GM15510 (cell line): Measurements from ENCODE around the gene DXO.

Experiments used
- POLR2A ChIP-seq: IDR thresholded peaks from 3 replicates; pipeline ENCODE4 v1.6.1; 2011; ENCODE audit warnings: borderline replicate concordance; ENCODE audit not compliant: insufficient read length; ENCODE audit errors: extremely low read depth

DXO gene

DNA sequence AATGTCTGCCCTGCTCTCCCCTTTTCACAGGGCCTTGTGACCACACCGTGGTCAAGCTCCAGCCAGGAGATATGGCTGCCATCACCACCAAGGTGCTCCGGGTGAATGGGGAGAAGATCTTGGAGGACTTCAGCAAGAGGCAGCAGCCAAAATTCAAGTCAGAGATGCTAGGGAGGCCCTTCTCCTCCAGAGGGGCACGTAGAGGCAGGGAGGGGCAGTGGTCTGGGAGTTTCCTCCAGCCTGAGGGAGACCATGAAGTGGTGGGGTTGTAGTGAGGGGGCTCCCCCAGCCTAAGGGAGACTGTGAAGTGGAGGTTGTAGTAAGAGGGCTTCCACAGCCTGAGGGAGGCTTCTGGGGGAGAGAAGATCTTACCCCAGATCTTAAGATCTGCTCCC lies 4.0 kb downstream of the DXO start:
- no peak for TF ChIP-seq POLR2A

DNA sequence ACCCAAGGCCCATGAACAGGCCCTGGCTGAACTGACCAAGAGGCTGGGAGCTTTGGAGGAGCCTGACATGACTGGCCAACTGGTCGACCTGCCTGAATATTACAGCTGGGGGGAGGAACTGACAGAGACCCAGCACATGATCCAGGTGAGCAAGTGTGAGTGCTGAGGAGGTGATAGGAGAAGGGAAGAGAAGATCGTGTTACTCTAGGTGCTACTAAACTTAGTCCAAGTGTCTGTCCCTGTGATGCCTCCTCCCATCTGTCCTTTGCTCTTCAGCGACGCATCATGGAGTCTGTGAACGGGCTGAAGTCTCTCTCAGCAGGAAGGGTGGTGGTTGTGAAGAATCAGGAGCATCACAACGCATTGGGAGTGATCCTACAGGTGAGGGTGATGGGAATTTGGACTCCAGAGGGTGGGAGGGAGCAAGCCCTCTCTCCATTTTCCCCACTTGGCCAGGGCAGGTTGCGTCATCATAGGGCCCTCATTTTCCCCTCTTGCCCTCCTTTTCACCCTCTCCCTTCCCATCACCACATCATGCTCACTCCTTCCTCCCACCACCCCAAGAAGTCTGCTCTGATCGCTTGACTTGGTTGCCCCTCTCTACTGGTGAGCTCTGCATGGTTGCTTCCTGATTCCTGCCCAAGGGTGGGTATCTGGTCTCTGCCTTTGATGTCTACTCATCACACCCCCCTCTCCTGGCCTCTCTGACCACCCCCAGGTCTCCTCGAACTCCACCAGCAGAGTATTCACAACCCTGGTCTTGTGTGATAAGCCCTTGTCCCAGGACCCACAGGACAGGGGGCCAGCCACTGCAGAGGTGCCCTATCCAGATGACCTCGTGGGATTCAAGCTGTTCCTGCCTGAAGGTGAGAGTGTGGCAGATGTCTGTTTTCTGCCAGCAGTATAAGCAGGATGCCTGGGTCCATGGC lies 4.7 kb downstream of the DXO start:
- TF ChIP-seq POLR2A: no peak

GRCh38 chr6:31966506-31966905 lies 5.4 kb downstream of the DXO start:
- no peak for TF ChIP-seq POLR2A

- TF ChIP-seq POLR2A: no peak
Measured at GRCh38 chr6:31965700-31966099, 6.2 kb downstream of the DXO start.

DNA sequence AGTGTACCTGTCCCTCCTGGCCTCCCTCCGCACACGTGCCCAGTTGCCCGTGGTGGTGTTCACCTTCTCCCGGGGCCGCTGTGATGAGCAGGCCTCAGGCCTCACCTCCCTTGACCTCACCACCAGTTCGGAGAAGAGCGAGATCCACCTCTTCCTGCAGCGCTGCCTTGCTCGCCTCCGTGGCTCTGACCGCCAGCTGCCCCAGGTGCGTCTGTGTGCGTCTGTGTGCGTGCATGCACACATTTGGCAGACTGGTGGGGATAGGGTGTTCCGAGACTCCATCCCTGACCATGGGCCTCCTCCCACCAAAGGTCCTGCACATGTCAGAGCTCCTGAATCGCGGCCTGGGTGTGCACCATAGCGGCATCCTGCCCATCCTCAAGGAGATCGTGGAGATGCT lies 8.0 kb downstream of the DXO start:
- TF ChIP-seq POLR2A: no peak

DNA sequence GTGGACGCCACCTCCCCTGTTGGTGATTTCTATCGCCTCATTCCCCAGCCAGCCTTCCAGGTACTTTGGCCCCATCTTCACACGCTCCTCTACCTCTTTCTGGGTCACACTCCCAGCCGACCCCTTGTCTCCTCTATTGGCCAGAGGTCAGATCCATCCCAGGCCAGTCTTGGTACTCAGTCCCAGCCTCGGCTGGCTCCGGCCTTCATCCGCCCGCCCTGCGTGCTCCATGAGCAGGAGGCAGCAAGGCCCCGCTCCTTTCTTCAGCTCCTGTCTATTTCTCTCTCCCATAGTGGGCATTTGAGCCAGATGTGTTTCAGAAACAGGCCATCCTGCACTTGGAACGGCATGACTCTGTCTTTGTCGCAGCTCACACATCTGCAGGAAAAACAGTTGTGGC lies 10.3 kb downstream of the DXO start:
- TF ChIP-seq POLR2A: no peak

- peak; percentile 83 for TF ChIP-seq POLR2A
Measured at GRCh38 chr6:31958741-31959739, 12.9 kb downstream of the DXO start, which contains the start of the genes NELFE and SKIC2. Gene NELFE (minus strand): TSS chr6:31958971. CDS start chr6:31958446, 525 bp downstream. Gene SKIC2 (plus strand): TSS chr6:31959175. CDS start chr6:31959193, 18 bp downstream.

GRCh38 chr6:31958412-31958740 lies 13.6 kb downstream of the DXO start:
- TF ChIP-seq POLR2A: no peak

DNA sequence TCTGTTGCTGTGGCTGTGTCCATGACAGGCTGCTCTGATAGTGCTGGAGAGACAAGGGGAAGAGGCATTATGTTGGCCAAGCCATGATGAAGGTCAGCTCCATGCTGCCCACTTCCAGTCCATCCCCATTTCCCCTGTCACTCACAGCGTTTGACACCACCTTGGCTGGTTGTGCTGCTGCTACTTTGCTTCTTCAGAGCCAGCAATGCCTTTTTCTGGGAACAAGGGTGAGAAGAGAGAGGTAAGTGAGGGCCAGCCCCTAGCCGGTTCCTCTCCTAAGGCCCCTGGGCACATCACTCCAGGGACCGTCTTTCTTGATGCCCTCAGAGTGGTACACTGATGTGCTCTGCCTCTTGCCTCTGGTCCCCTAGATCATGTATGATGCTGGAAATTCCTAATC lies 15.1 kb downstream of the DXO start:
- TF ChIP-seq POLR2A: no peak

DNA sequence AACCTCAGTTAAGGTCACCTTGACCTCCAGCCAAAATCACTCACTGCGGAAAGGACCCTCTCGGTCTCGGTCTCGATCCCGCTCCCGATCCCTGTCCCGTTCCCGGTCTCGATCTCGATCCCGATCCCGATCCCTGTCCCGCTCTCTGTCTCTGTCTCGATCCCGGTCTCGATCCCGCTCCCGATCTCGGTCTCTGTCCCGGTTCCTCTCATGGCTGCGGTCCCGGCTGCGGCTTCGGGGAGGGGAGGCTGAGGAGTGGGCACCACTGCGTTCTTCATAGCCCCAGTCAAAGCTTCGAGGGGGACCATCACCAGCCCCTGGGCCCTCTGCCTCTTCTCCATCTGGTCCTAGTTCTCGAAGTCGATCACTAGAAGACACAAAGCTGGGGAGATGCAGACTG lies 17.4 kb downstream of the DXO start:
- TF ChIP-seq POLR2A: no peak

DNA sequence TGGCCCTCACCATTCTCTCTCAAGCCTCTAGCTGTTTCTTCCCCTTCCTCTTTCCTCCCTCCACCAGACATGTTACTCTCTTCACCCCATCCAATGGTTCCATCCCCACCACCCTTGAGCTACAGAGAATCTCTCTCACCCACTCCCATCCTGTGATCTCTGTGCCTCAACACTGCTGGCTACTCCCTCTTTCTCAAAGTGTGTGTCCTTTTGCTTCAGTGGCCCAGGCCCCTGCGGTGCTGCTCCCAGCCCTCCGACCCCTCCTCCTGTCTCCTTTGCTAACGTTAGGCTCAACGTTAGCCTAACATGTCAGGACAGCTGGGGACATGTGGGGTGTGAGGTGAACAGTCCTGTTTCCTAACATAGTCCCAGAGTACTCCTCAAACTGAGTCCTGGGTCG lies 19.0 kb downstream of the DXO start:
- TF ChIP-seq POLR2A: no peak

DNA sequence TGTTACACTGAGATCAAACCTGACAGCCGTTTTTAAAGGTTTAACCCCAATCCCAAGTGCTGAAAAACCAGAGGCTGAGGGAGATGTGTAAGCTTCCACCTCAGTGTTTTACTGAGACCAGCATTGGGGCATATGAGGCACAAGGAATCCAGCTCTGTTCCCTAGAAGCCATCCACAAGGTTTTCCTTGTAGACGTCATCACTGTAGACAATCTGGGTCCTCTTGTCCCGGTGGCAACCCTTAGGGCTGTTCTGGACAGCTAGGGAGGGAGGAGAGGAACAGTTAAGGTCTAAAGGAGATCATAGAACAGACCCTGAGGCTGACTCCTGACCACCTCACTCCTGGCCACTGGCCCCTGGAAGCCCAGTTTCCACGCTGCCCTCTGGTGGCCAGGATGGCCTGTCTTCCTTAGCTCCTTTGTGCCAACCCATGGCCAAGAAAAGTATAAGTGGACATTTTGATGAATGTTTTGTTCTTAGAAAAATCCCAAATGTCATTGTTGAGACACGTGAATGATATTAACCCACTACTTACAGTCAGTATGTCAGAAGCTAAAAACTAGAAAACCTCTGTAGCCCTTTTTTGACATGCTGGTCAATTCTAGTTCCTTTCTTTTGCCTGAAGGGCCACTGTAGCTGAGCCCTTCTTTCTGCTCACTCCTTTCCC lies 19.7 kb downstream of the DXO start:
- TF ChIP-seq POLR2A: no peak

DNA sequence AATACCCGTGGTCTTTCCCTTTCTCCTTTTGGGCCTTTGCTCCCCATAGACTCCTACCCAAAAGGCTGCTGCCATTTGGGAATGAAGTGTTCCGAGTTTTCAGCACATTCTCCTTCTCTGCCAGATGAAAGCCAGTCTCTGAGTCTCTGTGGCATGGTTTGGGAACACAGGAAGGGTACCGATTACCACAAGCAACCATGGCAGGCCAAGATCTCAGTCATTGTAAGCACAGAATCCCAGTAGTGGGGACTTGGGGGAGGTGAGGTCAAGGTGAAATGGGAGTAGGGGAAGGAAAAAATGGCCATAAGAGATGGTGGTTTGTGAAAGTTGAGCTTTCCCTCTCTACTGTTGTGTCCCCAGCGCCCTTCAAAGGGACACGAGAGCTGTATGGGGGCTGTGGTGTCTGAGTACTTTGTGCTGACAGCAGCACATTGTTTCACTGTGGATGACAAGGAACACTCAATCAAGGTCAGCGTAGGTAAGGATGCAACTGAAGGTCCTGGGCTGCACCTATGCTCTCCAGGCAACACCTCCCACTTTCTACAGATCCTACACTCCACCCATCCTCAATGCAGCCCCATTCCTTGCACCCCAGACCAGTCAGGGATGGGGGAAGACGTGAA lies 21.9 kb downstream of the DXO start:
- no peak for TF ChIP-seq POLR2A

DNA sequence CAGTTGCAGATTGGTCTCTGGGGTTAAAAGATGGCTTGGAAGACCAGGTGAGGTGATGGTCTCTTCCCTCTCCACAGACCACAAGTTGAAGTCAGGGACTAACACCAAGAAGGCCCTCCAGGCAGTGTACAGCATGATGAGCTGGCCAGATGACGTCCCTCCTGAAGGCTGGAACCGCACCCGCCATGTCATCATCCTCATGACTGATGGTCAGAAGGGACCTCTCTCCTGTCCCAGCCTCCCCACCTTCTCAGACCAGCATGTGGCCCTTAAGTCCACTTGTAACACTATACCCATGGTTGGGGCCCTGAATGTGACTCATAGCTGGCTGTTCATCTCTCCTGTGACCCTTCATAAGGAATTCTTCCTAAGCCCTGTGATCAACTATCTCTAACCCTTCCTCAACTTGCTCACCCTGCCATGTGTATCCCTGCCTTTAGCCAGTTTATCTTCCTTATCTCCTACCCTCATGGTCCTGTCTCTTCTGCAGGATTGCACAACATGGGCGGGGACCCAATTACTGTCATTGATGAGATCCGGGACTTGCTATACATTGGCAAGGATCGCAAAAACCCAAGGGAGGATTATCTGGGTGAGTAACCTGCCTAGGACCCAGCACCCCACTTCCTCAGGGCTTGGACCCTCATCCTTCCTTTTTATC lies 23.1 kb downstream of the DXO start:
- no peak for TF ChIP-seq POLR2A
